GM18870 (cell line): ENCODE data around the gene PIGL.
"Not testable (repeated sequence)": the region's sequence is repeated elsewhere in the genome, so short reads cannot be mapped to it uniquely, and the experiment has no call there.

Experiments used
- ATAC-seq: cut with Tn5 transposase; IDR thresholded peaks from one replicate; pipeline ENCODE4 v1.9.1; 2021; ENCODE audit warnings: moderate library complexity; ENCODE audit not compliant: unreplicated experiment

The PIGL gene

DNA sequence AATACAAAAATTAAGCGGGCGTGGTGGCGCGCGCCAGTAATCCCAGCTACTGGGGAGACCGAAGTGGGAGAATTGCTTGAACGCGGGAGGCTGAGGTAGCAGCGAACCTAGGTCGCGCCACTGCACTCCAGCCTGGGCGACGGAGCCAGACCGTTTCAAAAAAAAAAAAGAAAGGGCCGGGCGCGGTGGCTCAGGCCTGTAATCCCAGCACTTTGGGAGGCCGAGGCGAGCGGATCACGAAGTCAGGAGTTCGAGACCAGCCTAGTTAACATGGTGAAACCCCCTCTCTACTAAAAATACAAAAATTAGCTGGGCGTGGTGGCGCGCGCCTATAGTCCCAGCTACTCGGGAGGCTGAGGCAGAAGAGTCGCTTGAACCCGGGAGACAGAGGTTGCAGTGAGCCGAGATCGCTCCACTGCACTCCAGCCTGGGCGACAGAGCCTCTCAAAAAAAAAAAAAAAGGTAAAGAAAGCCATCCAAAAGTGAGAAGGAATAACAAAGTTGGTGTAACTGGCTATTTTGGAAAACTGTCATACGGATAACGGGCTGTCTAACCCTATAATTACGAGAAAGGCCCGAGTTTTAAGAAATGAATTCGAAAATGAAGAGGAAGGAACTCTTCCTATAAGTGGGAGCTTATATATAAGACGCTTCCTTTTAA, 539 bp upstream of the PIGL start:
- not testable (repeated sequence) for ATAC-seq

DNA sequence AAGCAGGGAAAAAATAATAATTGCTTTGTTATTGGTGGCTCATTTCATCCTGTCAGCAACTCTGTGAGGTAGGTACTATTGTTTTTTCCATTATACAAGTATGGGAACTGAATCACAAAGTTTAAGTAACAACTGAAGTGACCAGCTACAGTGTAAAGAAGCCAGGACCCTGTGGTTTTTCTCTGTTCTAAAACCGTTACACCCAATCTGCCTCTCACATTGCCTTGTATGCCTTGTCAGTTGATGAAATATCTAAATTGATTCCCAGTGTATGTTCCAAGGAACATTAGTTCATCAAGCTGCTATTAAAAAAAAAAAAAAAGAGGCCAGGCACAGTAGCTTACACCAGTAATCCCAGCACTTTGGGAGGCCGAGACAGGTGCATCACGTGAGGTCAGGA, 5.4 kb downstream of the PIGL start:
- no peak for ATAC-seq

DNA sequence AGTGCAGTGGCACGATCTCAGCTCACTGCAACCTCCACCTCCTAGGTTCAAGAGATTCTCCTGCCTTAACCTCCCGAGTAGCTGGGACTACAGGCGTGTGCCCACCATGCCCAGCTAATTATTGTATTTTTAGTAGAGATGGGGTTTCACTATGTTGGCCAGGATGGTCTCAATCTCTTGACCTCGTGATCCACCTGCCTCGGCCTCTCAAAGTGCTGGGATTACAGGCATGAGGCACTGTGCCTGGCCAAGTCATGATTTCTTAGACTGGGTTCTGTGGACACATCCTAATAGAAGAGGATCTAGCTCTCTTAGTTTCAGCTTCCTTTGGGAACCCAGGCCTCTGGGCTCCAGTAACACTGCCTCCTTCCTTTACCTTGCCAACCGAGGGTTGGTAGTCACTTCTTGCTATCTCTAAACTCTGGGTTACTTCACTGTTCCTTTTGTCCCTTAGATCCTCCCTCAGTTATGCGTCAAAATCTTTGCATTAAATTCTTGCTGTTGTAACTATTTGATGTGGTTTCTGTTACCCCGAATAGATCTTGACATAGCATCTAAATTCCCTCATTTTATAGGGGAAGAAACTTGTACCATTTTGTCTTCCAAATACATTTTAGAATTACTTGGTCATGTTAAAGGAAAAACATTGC, 13.0 kb downstream of the PIGL start:
- ATAC-seq, result not testable (repeated sequence)

DNA sequence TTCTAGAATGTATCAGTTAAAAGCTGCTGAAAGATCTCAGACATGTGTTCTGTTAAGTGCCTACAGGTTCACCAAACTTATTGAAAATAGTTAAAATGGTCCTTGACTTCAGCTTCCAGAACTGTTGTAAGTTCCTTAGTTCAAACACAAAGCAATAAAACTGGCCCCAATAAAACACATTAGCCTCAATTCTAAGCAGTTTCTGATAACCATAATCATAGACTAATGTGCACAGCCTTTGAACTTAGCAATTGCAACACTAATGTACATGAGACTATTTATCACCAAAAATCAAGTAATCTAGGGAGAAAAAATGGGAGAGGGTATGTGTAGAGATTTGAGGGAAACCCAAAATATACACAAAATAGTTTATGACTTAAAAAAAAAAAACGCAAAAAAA, 15.4 kb downstream of the PIGL start:
- ATAC-seq, result no peak

DNA sequence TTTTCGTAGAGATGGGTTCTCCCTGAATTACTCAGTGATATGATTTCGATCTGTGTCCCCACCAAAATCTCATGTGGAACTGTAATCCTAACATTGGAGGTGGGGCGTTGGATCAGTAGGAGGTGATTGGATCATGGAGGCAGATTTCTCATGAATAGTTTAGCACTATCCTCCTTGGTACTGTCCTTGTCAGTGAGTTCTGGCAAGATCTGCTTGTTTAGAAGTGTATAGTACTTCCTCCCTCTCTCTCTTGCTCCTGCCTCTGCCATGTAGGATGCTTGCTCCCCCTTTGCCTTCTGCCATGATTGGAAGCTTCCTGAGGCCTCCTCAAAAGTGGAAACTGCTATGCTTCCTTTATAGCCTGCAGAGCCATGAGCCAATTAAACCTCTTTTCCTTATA, 22.9 kb downstream of the PIGL start:
- no peak for ATAC-seq

DNA sequence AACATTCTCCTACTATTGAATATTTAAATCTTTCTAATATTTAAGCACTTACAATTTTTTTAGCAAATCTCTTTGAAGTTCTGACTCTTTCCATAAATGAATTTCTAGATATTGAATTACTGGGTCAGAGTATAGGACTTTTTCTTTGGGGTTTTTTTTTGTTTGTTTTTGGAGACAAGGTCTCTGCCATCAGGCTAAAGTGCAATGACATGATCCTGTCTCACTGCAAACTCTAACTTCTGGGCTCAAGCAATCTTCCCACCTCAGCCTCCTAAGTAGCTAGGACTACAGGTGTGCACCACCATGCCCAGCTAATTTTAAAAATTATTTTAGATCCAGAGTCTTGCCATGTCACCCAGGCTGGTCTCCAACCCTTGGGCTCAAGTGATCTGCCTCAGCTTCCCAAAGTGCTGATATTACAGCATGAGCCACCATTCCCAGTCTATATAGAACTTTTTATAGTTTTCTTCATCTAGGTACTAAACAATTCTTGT, 24.9 kb downstream of the PIGL start:
- no peak for ATAC-seq

DNA sequence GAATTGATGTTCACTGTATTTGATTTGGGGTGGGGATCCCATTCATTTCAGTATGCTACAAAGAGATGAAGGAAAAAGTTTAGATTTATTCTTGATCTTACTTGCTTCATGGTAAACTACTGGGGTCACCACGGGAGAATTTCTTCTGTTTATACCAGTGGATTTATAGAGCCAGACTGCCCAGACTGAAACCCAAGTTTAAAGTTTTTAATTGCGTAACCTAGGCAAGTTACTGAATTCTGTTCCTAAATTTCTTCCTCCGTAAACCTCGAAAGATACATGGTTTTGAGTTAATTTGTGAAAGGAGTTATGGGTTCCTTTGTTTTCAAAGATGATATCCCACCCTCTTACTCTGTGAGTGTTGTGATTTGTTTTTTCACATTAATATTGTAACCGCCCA, 26.4 kb downstream of the PIGL start:
- no peak for ATAC-seq

DNA sequence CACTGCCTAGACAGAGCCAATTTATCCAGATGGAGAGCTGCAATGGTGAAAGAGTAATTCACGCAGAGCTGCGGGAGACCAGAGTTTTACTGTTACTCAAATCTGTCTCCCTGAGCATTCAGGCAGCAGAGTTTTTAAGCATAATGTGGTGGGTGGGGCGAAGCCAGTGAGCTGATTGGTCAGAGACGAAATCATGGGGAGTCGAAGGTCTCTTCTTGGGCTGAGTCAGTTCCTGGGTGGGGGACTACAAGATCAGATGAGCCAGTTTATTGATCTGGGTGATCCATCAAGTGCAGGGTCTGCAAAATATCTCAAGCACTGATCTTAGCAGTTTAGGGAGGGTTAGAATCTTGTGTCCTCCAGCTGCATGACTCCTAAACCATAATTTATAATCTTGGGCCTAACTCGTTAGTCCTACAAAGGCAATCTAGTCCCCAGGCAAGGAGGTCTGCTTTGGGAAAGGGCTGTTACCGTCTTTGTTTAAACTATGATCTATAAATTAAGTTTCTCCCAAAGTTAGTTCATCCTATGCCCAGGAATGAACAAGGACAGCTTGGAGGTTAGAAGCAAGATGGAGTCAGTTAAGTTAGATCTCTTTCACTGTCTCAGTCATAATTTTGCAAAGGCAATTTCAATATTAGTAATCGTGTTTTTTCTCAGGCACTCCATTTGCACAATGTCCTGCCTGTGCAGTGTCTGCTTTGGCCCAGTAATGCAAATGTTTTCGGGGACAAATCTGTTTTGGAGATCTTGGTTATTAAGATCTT, 27.0 kb downstream of the PIGL start:
- ATAC-seq, result no peak

DNA sequence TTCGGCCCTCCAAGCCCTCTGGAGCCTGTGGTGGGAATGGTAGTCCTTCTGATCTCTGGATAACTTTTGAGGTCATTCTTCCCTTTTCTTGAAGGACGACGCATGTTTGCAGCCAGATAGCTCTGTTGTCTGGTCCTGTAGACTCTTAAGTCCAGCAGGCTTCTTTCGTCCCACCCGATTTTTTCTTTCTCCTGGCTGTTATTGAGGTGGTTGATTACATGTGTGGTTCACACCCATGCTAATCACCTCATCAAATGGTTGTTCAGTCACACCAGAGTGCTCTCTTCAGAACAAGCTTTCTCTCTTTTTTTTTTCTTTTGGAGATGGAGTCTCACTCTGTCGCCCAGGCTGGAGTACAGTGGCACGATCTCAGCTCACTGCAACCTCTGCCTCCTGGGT, 30.6 kb downstream of the PIGL start:
- no peak for ATAC-seq

DNA sequence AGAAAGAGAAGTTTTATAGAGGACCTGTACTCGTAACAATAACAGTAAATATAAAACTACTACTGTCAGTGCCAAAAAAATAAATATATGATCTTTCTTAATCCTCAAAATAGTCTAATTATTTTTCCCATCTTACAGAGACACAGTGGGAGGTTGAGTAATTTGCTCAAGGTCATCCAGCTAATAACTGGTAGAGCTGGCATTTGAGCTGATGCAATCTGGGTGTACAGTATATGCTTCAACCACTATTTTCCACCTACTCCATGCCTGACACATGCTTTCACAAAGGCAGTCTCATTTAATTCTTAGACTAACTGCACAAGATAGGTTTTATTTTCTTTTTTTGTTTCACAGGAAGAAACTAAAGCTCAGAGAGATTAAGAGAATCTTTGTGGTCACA, 33.6 kb downstream of the PIGL start:
- no peak for ATAC-seq

DNA sequence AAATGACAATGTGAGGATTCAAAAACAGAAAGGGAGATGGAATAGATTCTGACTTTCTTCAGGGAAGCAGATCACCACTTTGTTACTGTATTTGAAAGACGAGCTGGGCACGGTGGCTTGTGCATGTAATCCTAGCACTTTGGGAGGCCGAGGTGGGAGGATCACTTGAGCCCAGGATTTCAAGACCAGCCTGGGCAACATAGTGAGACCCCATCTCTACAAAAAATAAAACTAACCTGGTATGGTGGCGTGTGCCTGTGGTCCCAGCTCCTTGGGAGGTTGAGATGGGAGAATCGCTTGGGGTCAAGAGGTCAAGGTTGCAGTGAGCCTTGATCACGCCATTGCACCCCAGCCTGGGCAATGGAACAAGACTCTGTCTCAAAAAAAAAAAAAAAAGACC, 34.0 kb downstream of the PIGL start:
- no peak for ATAC-seq

DNA sequence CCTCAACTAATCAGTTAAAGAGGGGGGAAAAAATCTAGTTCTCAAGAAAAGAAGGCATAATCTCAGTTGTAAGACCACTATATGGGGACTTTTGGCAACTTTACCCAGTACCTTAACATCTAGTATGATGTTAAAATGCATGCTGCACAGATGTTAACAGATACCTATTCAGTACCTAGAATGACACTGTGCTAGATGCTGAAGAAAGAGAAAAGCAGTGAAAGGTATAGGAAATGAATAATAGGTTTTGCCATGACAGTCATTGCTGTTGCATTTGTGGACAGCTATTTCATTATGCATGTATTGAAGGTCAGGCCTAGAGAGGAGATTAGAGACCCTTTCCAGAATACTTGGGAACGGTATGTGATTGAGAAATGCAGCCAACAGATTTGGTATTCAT, 34.5 kb downstream of the PIGL start:
- ATAC-seq, result no peak

DNA sequence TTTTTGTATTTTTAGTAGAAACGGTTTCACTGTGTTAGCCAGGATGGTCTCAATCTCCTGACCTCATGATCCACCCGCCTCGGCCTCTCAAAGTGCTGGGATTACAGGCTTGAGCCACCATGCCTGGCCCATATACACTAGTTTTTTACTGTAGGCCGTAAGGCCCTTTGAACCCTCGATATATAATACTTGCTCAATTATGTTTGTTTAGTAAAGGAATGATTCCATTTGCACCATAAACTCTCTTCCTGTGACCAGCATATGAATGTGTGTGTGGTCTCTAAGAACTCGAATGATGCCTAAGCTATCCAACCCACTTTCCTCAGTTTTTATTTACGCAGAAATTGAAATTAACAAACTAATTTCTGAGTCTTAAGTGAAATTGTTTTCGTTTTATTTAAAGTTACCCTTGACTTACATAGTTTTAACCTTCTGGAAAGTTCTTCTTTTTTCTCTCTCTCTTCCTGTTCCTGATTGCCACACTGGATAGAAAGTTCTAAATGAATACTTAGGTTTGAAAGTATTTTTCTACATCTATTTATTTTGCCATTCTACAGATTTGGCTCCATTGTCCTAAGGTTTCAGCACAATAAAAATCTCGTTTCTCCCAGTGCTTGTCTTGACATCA, 37.9 kb downstream of the PIGL start:
- ATAC-seq, result no peak

DNA sequence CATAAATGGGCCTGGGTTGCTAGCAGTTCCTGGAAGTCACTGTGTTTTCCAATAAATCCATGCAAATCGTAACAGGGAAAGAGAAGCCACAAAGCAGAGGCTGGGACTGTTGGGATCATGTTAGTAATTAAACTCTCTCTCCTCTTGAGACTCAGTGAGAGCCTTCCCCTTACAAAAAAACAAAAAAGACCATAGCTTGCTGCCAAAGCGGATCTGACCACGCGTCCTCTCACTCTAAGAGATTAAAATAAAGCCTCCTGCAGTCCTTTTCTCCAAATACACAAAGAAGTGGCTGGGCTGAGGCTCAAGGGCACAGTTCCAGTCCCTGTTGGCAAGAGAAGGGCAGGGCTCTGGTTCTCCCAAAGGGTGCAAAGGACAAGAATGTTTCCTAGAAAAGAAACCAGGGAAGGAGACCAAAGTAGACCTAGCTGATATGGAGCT, 38.5 kb downstream of the PIGL start:
- no peak for ATAC-seq

DNA sequence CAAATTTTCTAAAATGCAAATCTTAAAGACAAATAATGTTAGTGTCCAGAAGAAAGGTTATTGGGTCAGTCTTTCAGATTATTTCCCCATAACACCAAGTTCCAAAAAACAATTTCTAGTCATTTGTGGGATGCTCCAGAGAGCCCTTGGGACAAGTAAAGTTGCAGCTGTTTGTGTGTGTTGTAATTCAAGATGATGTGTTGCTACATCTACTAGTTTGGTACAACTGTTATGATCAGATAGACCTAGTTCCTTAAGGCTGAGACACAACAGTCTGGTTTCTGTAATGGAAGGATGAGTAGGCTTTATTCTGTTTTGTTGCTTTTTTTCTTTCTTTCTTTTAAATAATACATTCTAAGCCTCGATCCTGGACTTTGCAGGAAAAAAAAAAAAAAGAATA, 41.9 kb downstream of the PIGL start:
- ATAC-seq, result no peak

DNA sequence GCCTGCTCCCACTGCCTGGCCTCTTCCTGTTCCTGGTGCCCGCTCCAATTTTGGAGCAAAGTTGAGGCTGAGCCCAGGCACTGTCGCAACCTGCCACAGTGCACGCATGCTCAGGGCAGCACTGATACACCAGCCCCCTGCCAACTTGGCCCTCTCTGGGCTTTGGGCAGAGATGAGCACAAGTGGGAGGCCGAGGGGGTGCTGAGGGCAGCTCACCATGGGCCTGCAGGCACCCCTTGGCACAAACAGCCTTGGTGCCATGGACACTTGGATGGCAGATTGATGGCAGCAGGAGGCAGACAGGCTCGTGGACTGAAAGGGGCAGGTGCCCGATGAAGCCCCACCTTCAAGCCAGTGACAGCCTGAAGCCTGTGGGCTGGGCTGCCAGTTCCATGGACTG, 42.9 kb downstream of the PIGL start:
- no peak for ATAC-seq

DNA sequence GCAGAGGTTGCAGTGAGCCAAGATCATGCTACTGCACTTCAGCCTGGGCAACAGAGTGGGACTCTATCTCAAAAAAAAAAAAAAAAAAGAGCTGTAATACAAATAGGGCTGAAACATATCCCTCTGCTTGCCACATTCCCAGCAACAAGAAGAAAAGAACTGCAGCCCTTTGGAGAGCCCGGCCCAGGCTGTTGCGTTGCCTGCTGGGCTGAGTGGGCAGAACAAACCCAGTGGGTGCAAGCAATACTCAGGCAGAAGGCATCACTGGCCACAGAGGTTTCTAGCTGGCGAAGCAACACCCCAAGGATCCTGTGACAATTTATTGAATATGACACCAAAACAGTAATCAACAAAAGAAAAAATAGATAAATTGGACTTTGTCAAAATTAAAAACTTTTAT, 44.0 kb downstream of the PIGL start:
- no peak for ATAC-seq

DNA sequence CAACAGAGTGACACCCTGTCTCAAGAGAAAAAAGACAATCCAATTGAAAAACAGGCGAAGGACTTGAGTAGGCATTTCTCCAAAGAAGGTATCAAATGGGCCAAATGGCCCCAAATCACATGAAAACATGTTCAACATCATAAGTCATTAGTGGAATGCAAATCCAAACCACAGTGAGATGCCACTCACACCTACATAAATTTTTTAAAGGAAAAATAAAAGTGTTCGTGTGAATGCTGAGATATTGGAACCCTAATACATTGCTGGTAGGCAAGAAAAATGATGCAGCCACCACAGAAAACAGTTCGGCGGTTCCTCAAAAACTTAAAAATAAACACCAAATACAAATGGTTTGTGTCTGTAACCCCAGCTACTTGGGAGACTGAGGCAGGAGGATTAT, 45.2 kb downstream of the PIGL start:
- ATAC-seq, result no peak

DNA sequence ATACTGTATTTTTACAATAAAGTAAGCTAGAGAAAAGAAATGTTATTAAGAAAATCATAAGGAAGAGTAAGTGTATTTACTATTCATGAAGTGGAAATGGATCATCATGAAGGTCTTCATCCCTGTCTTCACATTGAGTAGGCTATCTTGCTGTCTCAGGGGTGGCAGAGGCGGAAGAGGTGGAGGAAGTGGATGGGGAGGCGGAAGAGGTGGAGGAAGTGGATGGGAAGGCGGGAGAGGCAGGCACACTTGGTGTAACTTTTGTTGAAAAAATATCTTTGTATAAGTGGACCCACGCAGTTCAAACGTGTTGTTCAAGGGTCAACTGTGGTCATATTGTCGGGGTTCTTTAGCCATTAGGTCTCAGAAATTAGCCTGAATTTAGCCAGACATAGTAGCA, 50.2 kb downstream of the PIGL start:
- ATAC-seq, result no peak

DNA sequence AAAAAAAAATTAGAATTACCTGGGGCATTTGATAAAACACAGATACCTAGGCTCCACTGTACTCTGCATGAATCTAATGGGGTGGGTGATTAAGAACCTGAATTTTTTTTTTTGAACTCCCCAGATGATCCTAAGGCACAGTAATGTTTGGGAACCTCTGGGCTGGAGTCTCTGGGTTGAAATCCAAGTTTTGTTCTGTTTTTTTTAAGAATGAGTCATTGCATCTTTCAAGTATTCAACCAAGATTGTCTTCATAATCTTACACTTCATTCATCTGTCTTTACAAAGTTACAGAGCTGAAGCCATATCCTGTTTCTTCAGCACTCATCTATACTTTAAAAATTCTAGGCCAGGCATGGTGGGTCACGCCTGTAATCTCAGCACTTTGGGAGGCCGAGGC, 52.6 kb downstream of the PIGL start:
- no peak for ATAC-seq

DNA sequence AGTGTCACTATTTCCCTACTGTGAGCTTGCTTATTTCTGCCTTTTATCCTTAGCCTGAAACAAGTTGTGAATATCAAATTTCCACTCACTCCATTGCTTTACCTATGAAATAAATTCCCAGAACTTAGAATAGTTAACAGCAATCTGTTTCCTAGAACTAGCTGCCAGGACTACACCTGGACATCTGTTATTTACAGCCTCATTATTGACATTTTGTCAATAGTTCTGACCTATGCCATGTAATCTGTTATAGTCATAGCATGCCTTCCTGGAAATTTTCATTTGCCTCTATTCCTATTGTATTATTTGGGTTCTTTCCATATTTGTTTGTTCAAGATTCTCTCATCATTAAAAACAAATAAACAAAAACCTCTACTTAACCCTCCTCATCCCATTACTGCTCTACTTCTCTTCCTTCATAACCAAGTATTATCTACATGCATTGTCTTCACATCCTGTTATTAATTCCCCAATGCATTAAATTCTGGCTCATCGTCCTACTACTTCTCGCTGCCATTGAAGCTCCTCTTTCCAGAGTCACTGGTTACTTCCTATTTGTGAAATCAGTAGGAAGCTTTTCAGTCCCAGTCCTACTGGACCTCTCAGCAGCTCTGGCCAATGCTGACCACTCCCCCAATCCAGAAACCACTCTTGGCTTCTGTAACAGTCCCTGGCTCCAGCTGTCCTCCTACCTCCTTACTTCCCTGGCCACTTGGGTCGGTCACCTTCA, 55.3 kb downstream of the PIGL start:
- ATAC-seq, result no peak
